ENCODE measurements around the gene YKT6.
"Not testable (repeated sequence)": the region's sequence is repeated elsewhere in the genome, so short reads cannot be mapped to it uniquely, and the experiment has no call there.

The YKT6 gene

DNA sequence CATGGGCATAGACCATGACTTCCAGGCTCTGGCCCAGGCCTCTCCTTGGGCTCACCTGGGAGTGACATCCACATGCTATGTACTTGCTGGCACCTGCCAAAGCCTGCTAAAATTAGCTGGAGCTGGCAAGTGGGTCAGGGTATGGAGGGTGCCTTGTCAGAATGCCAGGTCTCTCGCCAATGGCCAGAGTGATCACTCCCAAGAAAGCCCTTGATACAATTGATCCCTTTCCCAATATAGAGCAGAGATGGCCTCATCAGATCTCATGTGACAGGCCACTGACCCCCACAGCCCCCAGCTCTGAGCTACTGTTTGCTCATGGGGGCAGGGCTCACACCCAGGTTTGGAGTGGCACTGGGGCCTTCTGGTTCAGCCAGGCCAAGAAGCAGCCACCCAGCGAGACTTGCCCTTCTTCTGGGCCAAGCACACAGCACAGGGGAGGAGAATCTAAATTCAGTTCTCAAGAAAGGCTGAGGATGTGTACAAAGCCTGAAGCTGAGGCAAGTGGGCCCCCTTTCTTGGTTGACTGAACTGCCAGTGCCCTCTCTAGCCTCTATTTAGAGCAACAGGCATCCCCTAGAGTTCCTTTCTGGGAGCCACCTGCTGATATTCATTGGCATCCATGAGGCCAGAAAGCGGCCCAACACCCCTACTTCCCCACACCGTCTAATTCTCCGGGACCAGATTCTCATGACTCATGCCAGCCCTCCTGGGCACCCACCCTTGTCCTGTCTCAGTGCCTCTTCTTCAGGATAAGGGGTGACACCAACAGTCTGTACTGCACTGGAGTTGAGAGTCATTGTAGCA is 40.8 kb upstream of the YKT6 start:
- peaks cover 12 to 25% of the 10 kb centered on the region in 2 donors for H3K27me3 Mint-ChIP-seq
- ATAC-seq (replicated peaks) = no peak
- no peak for DNase-seq
- H3K4me1 Mint-ChIP-seq (ENCODE audit: low read depth in 2 of 2) = no peaks in the 10 kb centered on the region
- no peaks in the 10 kb centered on the region for H3K36me3 Mint-ChIP-seq (ENCODE audit: insufficient read depth)
- no peak overlapping the region for H3K4me3 Mint-ChIP-seq
- no peaks in the 10 kb centered on the region for H3K9me3 Mint-ChIP-seq
- no peak overlapping the region for H3K27ac Mint-ChIP-seq

DNA sequence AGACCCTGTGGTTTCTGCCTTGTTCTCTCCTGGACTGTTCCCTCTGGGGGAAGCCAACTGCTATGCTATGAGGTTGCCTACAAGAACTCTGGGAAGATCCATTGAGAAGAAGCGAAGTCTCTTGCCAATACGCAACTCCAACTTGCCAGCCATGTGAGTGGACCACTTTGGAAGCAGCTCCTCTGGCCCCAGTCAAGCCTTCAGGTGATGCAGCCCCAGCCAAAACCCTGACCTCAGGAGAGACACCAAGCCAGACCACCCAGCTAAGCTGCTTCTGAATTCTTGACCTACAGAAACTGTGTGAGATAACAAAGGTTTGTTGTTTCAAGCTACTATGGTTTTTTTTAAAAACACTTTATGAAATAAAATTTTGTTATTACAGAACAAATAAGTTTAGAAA is 39.4 kb upstream of the YKT6 start:
- ATAC-seq (replicated peaks) (no peak), DNase-seq (no peak)
- no peaks in the 10 kb centered on the region for H3K9me3 Mint-ChIP-seq
- no peak overlapping the region for H3K4me3 Mint-ChIP-seq
- peaks cover 12 to 25% of the 10 kb centered on the region in 2 donors for H3K27me3 Mint-ChIP-seq
- H3K27ac Mint-ChIP-seq = no peak overlapping the region
- H3K4me1 Mint-ChIP-seq (ENCODE audit: low read depth in 2 of 2) = no peaks in the 10 kb centered on the region
- H3K36me3 Mint-ChIP-seq (ENCODE audit: insufficient read depth) = no peaks in the 10 kb centered on the region

DNA sequence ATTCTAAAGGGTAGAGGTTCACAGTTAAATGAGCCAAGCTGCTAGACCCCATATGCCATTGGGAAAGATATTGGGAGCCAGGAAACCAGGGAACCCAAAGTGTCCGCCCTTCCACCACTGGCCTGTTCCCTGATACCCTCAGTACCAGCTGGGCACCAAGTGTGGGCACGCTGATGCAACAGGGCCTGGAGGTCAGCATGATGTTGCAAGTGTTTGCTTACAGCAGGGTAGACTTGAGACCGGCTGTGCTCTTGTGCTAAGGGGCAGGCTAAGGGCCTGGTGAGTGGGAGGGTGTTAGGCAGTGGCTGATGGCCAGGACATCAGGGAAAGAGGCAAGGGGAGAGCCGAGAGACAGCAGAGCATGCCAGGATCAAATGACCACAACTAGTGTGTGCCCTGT is 38.6 kb upstream of the YKT6 start:
- no peak for DNase-seq
- Mint-ChIP-seq H3K4me3 (no peak overlapping the region), H3K4me1 (ENCODE audit: low read depth in 2 of 2) (no peaks in the 10 kb centered on the region), H3K36me3 (ENCODE audit: insufficient read depth) (no peaks in the 10 kb centered on the region), H3K9me3 (no peaks in the 10 kb centered on the region), H3K27me3 (peaks cover 12 to 22% of the 10 kb centered on the region in 2 donors), H3K27ac (no peak overlapping the region)
- ATAC-seq (replicated peaks) = no peak

DNA sequence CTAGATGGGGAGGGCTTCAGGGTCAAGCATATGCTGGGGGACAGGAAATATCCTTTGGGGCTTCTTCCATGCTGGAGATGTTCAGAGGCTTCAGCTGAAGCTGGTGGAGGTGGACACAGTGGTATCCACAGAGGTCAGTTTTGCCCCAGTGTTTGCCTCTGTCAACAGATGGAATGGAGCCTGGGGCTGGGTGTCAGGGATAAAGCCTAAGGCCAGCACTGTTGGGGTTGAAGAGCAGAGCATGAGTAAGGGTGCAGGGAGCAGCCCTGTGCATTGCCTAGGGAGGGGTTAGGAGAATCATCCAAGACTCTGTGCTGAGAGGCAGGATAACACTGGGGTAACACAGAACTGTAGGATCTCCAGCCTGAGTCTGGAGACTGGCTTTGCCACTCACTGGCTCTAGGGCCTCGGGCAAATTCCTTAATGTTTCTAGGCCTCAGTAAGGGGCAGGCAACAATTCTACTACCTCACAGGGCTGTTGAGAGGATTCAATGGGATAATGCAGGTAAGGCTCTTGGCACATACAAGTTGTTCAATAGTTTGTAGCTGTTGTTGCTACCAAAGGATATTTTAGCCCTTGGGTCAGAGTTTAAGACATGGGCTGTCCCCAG is 37.9 kb upstream of the YKT6 start:
- DNase-seq (no peak), ATAC-seq (replicated peaks) (no peak)
- Mint-ChIP-seq H3K27me3 (peaks cover 12 to 15% of the 10 kb centered on the region in 2 donors), H3K36me3 (ENCODE audit: insufficient read depth) (no peaks in the 10 kb centered on the region), H3K27ac (no peak overlapping the region), H3K9me3 (no peaks in the 10 kb centered on the region), H3K4me3 (no peak overlapping the region), H3K4me1 (ENCODE audit: low read depth in 2 of 2) (no peaks in the 10 kb centered on the region)

DNA sequence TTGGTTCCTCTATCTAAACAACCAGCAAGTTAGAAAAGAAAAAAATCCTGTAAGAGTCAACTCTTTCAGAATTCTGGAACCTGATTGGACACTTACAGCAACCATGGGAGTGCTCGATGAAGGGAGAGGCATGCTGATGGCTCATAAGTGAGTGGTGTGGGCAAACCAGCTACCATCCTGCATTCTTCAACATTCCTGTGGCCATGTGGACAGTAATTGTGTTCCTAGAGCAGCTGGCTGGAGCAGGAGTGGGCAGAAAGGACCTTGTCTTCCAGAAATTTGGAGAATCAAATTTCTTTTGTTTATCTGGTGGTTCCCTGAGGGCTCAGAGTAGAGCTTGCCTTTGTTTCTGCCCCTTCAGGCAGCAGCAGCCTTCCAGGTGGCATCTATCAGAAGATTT is 37.2 kb upstream of the YKT6 start:
- Mint-ChIP-seq H3K9me3 (no peaks in the 10 kb centered on the region), H3K27ac (no peak overlapping the region), H3K36me3 (ENCODE audit: insufficient read depth) (no peaks in the 10 kb centered on the region), H3K4me3 (no peak overlapping the region), H3K27me3 (peaks cover 12% of the 10 kb centered on the region in 2 donors), H3K4me1 (ENCODE audit: low read depth in 2 of 2) (no peaks in the 10 kb centered on the region)
- ATAC-seq (replicated peaks) (no peak), DNase-seq (no peak)

DNA sequence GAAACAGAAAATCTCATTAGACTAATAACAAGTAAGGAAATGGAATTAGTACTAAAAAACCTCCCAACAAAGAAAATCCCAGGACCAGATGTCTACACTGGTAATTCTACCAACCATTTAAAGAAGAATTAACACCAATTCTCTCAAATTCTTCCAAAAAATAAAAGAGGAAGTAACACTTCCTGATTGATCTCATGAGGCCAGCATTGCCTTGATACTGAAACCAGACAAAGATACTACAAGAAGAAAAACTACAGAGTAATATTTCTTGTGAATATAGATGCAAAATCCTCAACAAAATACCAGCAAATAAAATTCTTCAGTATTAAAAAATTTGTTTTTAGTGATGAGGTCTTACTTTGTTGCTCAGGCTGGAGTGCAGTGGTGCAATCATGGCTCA is 32.9 kb upstream of the YKT6 start:
- no peak for ATAC-seq (replicated peaks)
- Mint-ChIP-seq H3K27ac (no peak overlapping the region), H3K27me3 (peaks cover under 1 to 6% of the 10 kb centered on the region in 2 donors), H3K4me1 (ENCODE audit: low read depth in 2 of 2) (no peaks in the 10 kb centered on the region), H3K9me3 (no peaks in the 10 kb centered on the region), H3K4me3 (no peak overlapping the region), H3K36me3 (ENCODE audit: insufficient read depth) (no peaks in the 10 kb centered on the region)
- DNase-seq = no peak

DNA sequence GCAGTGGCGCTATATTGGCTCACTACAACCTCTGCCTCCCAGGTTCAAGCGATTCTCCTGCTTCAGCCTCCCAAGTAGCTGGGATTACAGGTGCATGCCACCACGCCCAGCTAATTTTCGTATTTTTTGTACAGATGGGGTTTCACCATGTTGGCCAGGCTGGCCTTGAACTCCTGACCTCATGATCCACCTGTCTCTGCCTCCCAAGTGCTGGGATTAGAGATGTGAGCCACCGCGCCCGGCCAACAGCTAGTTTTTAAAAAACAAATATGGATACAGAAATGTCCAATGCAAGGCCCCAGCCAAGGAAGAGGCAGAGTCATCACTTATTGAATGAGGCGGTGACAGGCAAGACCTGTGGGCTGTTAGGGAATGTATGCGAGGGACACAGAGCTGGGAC is 28.9 kb upstream of the YKT6 start:
- H3K9me3 Mint-ChIP-seq; H3K27ac Mint-ChIP-seq; H3K4me3 Mint-ChIP-seq; ATAC-seq (replicated peaks); H3K4me1 Mint-ChIP-seq (ENCODE audit: low read depth in 2 of 2); H3K36me3 Mint-ChIP-seq (ENCODE audit: insufficient read depth); DNase-seq: not testable (repeated sequence)
- peaks cover 17 to 30% of the 10 kb centered on the region in 2 donors for H3K27me3 Mint-ChIP-seq

DNA sequence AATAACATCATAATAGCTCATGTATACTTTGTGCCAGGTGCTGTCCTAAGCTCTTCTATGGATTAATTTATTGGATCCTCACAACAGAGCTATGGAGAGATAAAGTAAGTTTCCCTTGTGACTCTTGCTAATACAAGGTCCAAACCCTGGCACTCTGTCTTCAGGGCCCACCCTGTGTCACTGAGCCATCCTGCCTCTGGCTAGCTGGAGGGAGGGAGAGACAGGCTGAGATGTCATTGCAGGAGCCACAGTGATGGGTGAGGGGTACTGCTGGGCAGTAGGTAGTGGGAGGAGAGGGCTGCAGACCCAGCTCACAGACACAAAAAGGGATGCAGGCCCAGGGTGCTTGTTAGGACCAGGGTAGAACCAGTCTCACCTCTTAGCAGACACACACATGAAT is 28.4 kb upstream of the YKT6 start:
- no peak overlapping the region for H3K4me3 Mint-ChIP-seq
- no peak for ATAC-seq (replicated peaks)

DNA sequence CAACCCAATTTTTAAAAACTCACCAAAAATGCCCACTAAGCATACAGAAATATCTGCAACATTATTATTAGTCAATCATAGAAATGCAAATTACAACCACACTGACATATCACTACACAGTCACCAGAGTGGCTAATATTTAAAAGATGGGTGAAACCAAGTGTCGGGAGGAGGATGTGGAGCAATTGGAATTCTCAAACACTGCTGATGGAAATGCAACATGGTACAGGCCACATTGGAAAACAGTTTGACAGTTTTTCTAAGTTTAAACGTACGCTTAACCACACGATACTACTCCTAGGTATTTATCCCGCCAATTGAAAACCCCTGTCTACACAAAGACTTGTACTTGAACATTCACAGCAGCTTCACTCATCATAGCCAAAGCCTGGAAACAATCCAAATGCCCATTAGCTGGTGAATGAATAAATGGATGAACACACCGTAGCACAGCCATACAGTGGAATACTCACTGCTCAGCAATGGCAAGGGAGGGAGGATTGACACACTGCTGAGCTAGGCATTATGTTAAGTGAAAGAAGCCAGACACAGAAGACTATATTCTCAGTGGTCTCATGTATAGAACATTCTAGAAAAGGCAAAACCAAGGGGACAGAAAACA is 27.9 kb upstream of the YKT6 start:
- H3K36me3 Mint-ChIP-seq (ENCODE audit: insufficient read depth) = no peaks in the 10 kb centered on the region
- H3K4me1 Mint-ChIP-seq (ENCODE audit: low read depth in 2 of 2) = no peaks in the 10 kb centered on the region
- peaks cover 27 to 36% of the 10 kb centered on the region in 2 donors for H3K27me3 Mint-ChIP-seq
- H3K9me3 Mint-ChIP-seq = peaks cover 0 to 2% of the 10 kb centered on the region in 2 donors
- DNase-seq (no peak), ATAC-seq (replicated peaks) (no peak)
- no peak overlapping the region for H3K4me3 Mint-ChIP-seq
- no peak overlapping the region for H3K27ac Mint-ChIP-seq

More for the DNA sequence above, 28.4 kb upstream of the YKT6 start:
- no peak for DNase-seq
- H3K36me3 Mint-ChIP-seq (ENCODE audit: insufficient read depth) = no peaks in the 10 kb centered on the region
- H3K9me3 Mint-ChIP-seq = peaks cover 0 to 2% of the 10 kb centered on the region in 2 donors
- H3K4me1 Mint-ChIP-seq (ENCODE audit: low read depth in 2 of 2) = no peaks in the 10 kb centered on the region
- H3K27ac Mint-ChIP-seq = no peak overlapping the region
- H3K27me3 Mint-ChIP-seq = peaks cover 22 to 30% of the 10 kb centered on the region in 2 donors

DNA sequence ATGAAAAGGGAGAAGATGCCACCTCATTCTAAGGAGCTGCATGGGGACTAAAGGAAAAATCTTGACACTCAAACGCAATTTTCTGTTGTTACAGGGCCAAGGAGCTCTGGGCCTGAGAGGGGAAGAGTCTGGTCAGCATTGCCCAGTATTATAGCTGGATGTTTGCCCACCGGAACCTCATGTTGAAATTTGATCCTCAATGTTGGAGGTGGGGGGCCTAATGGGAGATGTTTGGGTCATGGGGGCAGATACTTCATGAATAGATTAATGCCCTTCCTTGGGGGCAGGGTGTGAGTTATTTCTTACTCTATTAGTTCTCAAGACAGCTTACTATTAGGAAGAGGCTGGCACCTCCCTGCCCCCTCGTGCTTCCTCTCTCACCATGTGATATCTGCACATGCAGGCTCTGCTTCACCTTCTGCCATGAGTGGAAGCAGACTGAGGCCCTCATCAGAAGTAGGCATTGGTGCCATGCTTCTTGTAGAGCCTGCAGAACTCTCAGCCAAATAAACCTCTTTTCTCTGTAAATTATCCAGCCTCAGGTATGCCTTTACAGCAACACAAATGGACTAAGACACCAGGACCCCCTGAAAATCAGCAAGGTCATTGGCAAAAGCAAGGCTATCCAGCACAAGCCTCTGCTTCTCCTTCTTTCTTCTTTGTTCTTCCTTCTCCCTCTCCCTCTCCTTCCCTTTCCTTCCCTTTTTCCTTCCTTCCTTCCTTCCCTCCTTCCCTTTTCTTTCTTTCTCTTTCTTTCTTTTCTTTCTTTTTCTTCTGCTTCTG is 26.7 kb upstream of the YKT6 start:
- Mint-ChIP-seq H3K4me3 (no peak overlapping the region), H3K27ac (no peak overlapping the region), H3K27me3 (peaks cover 39 to 47% of the 10 kb centered on the region in 2 donors), H3K36me3 (ENCODE audit: insufficient read depth) (no peaks in the 10 kb centered on the region), H3K4me1 (ENCODE audit: low read depth in 2 of 2) (no peaks in the 10 kb centered on the region), H3K9me3 (peaks cover 0 to 2% of the 10 kb centered on the region in 2 donors)
- DNase-seq = no peak
- ATAC-seq (replicated peaks) = no peak

DNA sequence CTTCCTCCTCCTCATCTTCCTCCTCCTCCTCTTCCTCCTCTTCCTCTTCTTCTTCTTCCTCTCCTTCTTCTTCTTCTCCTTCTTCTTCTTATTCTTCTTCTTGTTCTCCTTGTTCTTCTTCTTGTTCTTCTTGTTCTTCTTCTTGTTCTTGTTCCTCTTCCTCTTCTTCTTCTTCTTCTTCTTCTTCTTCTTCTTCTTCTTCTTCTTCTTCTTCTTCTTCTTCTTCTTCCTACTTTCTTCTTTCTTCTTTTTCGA is 26.2 kb upstream of the YKT6 start:
- H3K36me3 Mint-ChIP-seq (ENCODE audit: insufficient read depth); DNase-seq; H3K4me1 Mint-ChIP-seq (ENCODE audit: low read depth in 2 of 2); ATAC-seq (replicated peaks); H3K9me3 Mint-ChIP-seq; H3K4me3 Mint-ChIP-seq; H3K27ac Mint-ChIP-seq: not testable (repeated sequence)
- peaks cover 44 to 51% of the 10 kb centered on the region in 2 donors for H3K27me3 Mint-ChIP-seq

DNA sequence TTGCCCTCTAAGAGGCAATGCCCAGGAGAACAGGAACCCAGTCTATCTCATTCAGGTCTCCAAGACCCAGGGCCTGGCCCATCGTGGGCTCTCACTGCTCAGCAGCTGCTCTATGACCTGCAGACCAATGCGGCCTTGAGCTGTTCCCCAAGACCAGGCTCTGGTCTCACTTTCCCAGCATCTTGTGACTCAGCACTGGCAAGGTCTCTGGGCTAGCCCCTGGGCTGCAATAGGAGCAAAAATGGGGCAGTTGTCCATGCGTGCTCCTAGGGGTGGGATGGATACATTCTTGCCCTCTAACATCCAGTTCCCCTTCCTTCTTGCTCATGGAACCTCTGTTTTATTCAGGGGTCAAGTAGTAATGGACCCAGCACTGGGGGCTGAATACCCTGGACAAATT is 25.0 kb upstream of the YKT6 start:
- ATAC-seq (replicated peaks) (no peak), DNase-seq (no peak)
- Mint-ChIP-seq H3K36me3 (ENCODE audit: insufficient read depth) (no peaks in the 10 kb centered on the region), H3K4me1 (ENCODE audit: low read depth in 2 of 2) (no peaks in the 10 kb centered on the region), H3K27me3 (peaks cover 48 to 49% of the 10 kb centered on the region in 2 donors), H3K9me3 (peaks cover 0 to 2% of the 10 kb centered on the region in 2 donors), H3K27ac (no peak overlapping the region), H3K4me3 (no peak overlapping the region)

DNA sequence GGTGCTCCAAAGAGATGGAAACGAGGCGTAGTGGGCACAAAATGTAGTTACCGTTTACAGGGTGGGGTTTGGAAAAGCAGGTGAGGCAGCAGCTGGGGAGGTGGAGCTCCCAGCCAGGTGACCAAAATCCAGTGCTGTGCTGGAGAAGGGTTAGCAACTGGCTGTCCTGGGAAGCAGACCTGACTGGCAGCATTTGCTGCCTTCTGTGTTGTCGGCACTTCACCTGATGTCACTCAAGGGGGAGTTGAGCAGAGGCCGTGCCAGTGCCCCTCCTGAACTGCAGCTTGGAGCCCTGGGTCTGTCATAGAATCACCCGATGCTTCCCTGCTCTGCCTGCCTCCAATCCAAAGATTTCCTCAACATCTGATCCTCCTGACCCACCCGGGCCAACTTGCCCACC is 24.3 kb upstream of the YKT6 start:
- no peak for ATAC-seq (replicated peaks)
- no peak for DNase-seq
- Mint-ChIP-seq H3K36me3 (ENCODE audit: insufficient read depth) (no peaks in the 10 kb centered on the region), H3K27me3 (peaks cover 50 to 57% of the 10 kb centered on the region in 2 donors), H3K4me1 (ENCODE audit: low read depth in 2 of 2) (no peaks in the 10 kb centered on the region), H3K9me3 (peaks cover 0 to 2% of the 10 kb centered on the region in 2 donors), H3K4me3 (no peak overlapping the region), H3K27ac (no peak overlapping the region)

Measured in effector memory CD8-positive, alpha-beta T cell (primary cell).